ENCODE data around the gene ZEB1.

Gene ZEB1

GRCh38 chr10:31467791-31468535 lies 148.9 kb downstream of the ZEB1 start:
- DNase-seq = peak; percentile 7

DNA sequence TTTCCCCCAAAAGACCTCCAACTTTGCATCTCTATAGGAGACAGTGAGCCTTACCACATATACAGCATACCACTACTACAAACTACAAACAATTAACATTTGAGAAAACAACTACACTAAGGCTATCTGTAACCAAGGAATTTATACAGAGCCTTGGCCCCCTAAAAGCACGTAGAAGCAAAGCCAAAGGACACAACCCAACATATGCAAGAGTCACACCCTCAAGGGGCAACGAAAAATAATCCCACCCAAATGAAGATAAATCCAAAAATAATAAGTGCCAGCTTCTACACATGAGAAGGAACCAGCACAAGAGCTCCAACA lies 149.5 kb downstream of the ZEB1 start:
- in situ Hi-C loops (cut with MboI; ENCODE audit: low pct_unique_long_range_greater_than_20kb, low sequenced_read_pairs) = no loop called here
- DNase-seq = no peak

More at GRCh38 chr10:31467791-31468535, 148.9 kb downstream of the ZEB1 start:
- in situ Hi-C loops (cut with MboI; ENCODE audit: low pct_unique_long_range_greater_than_20kb, low sequenced_read_pairs) = no loop called here

DNA sequence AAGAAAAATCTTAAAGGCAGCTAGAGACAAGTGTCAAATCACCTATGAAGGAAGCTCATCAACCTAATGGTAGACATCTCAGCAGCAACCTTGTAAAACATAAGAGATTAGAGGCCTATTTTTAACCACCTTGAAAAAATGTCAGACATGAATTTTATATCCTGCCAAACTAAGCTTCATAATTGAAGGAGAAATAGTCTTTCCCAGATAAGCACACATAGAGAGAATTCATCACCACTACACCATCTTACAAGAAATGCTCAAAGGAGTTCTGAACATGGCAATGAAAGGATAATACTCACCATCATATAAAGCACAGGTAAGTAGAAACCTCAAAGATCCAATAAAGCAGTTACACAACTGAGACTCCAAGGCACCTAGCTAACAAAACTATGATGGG lies 156.5 kb downstream of the ZEB1 start:
- no peak for DNase-seq
- in situ Hi-C loops (cut with MboI; ENCODE audit: low pct_unique_long_range_greater_than_20kb, low sequenced_read_pairs) = no loop called here

- in situ Hi-C loops (cut with MboI; ENCODE audit: low pct_unique_long_range_greater_than_20kb, low sequenced_read_pairs) = no loop called here
- no peak for DNase-seq
Observed at GRCh38 chr10:31476088-31476487, 157.1 kb downstream of the ZEB1 start.

DNA sequence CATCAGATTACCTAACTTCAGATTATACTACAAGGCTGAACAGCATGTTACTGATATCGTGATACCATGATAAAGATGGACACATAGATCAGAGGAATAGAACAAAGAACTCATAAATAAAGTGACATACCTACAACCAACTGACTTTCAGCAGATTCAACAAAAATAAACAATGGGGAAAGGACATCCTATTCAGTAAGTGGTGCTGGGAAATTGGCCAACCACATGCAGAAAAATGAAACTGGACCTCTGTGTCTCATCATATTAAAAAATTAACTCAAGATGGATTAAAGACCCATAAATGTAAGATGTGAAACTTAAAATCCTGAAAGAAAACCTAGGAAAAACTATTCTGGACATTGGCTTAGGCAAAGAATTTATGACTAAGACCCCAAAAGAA lies 158.6 kb downstream of the ZEB1 start:
- in situ Hi-C loops (cut with MboI; ENCODE audit: low pct_unique_long_range_greater_than_20kb, low sequenced_read_pairs) = no loop called here
- no peak for DNase-seq

GRCh38 chr10:31479752-31480151 lies 160.7 kb downstream of the ZEB1 start:
- DNase-seq = no peak
- in situ Hi-C loops (cut with MboI; ENCODE audit: low pct_unique_long_range_greater_than_20kb, low sequenced_read_pairs) = no loop called here

GRCh38 chr10:31483546-31483945 lies 164.5 kb downstream of the ZEB1 start:
- in situ Hi-C loops (cut with MboI; ENCODE audit: low pct_unique_long_range_greater_than_20kb, low sequenced_read_pairs) = no loop called here
- no peak for DNase-seq

- no peak for DNase-seq
- in situ Hi-C loops (cut with MboI; ENCODE audit: low pct_unique_long_range_greater_than_20kb, low sequenced_read_pairs) = no loop called here
Observed at GRCh38 chr10:31484431-31485135, 165.6 kb downstream of the ZEB1 start.

GRCh38 chr10:31490858-31491504 lies 172.0 kb downstream of the ZEB1 start:
- in situ Hi-C loops (cut with MboI; ENCODE audit: low pct_unique_long_range_greater_than_20kb, low sequenced_read_pairs) = no loop called here
- DNase-seq = peak; percentile 75

- DNase-seq = peak; percentile 11
- in situ Hi-C loops (cut with MboI; ENCODE audit: low pct_unique_long_range_greater_than_20kb, low sequenced_read_pairs) = no loop called here
Observed at GRCh38 chr10:31507427-31507826, 188.4 kb downstream of the ZEB1 start.

- DNase-seq = no peak
- in situ Hi-C loops (cut with MboI; ENCODE audit: low pct_unique_long_range_greater_than_20kb, low sequenced_read_pairs) = no loop called here
Observed at GRCh38 chr10:31508234-31508633, 189.2 kb downstream of the ZEB1 start.

DNA sequence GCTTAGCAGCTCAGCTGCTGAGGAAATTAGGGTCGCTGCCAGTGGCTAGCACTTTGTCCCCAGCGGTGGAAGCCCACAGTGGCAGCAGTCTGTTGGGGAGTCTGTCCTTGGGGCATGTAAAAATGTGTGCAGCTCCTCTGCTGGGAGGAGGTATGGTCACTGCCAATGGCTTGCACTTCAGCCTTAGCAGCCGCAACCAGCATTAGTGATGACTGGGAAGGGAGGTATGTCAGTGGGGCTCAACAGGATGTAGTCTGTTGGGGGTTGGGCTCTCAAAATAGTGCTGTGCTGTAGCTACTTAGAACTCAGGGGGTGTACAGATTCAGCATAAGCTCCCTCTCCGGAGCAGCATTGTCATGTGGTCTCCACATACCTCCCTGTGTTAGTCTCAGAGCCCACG lies 189.9 kb downstream of the ZEB1 start:
- no peak for DNase-seq

GRCh38 chr10:31509989-31510388 lies 191.0 kb downstream of the ZEB1 start:
- in situ Hi-C loops (cut with MboI; ENCODE audit: low pct_unique_long_range_greater_than_20kb, low sequenced_read_pairs) = no loop called here
- no peak for DNase-seq

More for the DNA sequence above, 189.9 kb downstream of the ZEB1 start:
- in situ Hi-C loops (cut with MboI; ENCODE audit: low pct_unique_long_range_greater_than_20kb, low sequenced_read_pairs) = no loop called here

DNA sequence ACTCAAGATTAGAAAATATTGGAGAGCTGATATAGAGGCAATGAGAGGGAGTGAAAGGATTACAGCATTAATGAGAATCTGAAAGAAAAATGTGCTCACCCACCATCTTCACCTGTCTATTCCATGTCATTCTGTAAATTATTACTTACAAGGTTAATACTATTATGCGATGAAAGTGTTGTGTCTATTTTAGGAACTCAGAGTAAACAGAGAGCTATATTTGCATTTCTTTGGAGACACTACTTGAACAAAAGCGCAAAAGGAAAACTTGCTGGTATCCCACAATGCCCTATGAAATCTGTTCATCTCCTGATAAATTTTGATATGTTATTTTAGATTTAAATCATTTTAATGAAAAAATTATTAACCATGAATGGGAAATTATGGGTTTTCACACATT lies 196.1 kb downstream of the ZEB1 start:
- in situ Hi-C loops (cut with MboI; ENCODE audit: low pct_unique_long_range_greater_than_20kb, low sequenced_read_pairs) = no loop called here
- no peak for DNase-seq

DNA sequence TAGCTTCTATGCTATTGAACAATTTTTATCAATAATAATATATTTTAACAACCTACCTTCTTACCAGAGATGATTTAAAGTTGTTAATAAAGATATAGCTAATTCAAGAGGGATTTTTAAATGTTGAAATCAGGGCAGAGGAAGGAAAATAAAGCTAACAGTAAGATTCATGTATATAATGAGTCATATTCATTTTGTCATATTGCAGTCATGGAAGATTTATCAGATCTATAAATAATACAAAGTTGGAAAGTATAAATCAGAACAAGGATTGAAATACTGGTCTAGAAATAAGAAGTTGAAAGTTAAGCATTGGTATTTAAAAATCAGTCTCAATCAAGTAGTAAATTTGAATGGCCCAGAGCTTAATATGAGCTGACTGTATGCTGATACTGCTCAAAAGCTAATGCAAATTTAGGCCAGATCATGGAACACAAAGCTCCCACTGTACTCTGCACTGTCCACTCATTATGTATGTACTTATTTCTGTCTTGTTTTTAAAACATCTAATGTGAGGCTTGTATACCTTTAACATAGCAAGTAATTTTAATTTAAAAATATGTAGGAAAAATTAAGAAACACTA lies 196.9 kb downstream of the ZEB1 start:
- DNase-seq = no peak
- in situ Hi-C loops (cut with MboI; ENCODE audit: low pct_unique_long_range_greater_than_20kb, low sequenced_read_pairs) = no loop called here

DNA sequence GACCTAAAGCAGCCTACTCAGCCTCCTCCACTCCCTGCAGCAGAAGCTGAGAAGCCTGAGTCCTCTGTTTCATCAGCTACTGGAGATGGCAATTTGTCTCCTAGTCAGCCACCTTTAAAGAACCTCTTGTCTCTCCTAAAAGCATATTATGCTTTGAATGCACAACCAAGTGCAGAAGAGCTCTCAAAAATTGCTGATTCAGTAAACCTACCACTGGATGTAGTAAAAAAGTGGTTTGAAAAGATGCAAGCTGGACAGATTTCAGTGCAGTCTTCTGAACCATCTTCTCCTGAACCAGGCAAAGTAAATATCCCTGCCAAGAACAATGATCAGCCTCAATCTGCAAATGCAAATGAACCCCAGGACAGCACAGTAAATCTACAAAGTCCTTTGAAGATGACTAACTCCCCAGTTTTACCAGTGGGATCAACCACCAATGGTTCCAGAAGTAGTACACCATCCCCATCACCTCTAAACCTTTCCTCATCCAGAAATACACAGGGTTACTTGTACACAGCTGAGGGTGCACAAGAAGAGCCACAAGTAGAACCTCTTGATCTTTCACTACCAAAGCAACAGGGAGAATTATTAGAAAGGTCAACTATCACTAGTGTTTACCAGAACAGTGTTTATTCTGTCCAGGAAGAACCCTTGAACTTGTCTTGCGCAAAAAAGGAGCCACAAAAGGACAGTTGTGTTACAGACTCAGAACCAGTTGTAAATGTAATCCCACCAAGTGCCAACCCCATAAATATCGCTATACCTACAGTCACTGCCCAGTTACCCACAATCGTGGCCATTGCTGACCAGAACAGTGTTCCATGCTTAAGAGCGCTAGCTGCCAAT lies 202.2 kb downstream of the ZEB1 start:
- in situ Hi-C loops (cut with MboI; ENCODE audit: low pct_unique_long_range_greater_than_20kb, low sequenced_read_pairs) = no loop called here
- DNase-seq = no peak

DNA sequence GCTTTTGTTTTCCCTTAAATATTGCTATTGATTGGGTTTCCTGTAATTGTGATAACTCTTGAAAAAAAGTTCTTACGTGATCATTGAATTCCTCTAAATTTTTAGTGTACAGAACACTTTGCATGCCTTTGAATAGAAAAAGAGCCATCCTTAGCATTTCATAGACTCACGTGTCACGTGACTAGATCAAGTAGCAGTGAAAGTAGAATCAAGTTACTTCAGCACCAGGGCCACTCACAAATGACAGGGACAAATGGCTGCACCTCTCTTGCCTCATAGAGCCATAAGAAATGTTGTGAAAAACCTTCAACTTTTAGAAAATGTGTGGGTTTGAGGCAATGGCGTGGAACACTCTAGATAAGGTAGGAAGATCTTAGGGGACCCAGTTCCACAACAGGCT lies 203.8 kb downstream of the ZEB1 start:
- no peak for DNase-seq
- in situ Hi-C loops (cut with MboI; ENCODE audit: low pct_unique_long_range_greater_than_20kb, low sequenced_read_pairs) = no loop called here

DNA sequence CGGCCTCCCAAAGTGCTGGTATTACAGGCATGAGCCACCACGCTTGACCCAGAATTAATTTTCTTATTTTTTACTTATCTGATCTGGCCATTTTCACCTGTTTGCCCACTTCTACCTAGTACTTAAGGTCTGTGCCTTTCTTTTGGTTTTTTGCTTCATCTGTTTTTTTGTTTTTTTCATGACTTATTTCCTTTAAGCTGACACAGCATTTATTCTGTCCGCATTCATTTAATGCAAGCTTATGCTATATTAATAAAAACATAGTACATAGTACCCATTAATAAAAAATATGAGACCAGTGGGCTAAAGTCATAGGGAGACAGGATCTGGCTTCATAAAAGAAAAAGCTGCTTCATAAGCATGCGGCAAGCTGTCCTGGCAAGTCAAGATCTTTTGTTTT lies 205.4 kb downstream of the ZEB1 start:
- in situ Hi-C loops (cut with MboI; ENCODE audit: low pct_unique_long_range_greater_than_20kb, low sequenced_read_pairs) = no loop called here
- DNase-seq = no peak

GRCh38 chr10:31526178-31526577 lies 207.2 kb downstream of the ZEB1 start:
- in situ Hi-C loops (cut with MboI; ENCODE audit: low pct_unique_long_range_greater_than_20kb, low sequenced_read_pairs) = no loop called here
- no peak for DNase-seq
